H9 (cell line): ENCODE measurements around the gene GRB2. TPM values are rescaled to one million over a fixed set of nuclear protein-coding genes. Genes with fewer than 3 reads are reported as not detected.

Experiments used
- DNase-seq: peaks from one replicate; pipeline ENCODE4 v3.0.0-alpha.2; 2017
- H2AFZ ChIP-seq: one replicate; pipeline ENCODE4 v1.6.1; 2013; ENCODE audit warnings: mild to moderate bottlenecking, low read length, control low read depth, moderate library complexity
- H2AK5ac ChIP-seq: 2 replicates; pipeline ENCODE4 v1.6.1; 2013; ENCODE audit warnings: low read length, control low read depth, mixed read lengths; ENCODE audit not compliant: insufficient read length
- H2BK120ac ChIP-seq: one replicate; pipeline ENCODE4 v1.6.1; 2013; ENCODE audit warnings: low read depth, mild to moderate bottlenecking, low read length, control low read depth, inconsistent platforms; ENCODE audit not compliant: poor library complexity, severe bottlenecking
- H2BK12ac ChIP-seq: 2 replicates; pipeline ENCODE4 v1.6.1; 2013; ENCODE audit warnings: low read length, control low read depth, mixed read lengths, low read depth; ENCODE audit not compliant: insufficient read length
- H2BK15ac ChIP-seq: 2 replicates; pipeline ENCODE4 v1.6.1; 2013; ENCODE audit warnings: low read depth, low read length, control low read depth
- H2BK20ac ChIP-seq: one replicate; pipeline ENCODE4 v1.6.1; 2013; ENCODE audit warnings: low read depth, mild to moderate bottlenecking, low read length, control low read depth, inconsistent platforms; ENCODE audit not compliant: poor library complexity, severe bottlenecking
- H2BK5ac ChIP-seq: 2 replicates; pipeline ENCODE4 v1.6.1; 2013; ENCODE audit warnings: low read length, control low read depth, mixed read lengths; ENCODE audit not compliant: insufficient read length
- H3K14ac ChIP-seq: 2 replicates; pipeline ENCODE4 v1.6.1; 2013; ENCODE audit warnings: low read length, control low read depth; ENCODE audit not compliant: insufficient read depth
- H3K18ac ChIP-seq: 2 replicates; pipeline ENCODE4 v1.6.1; 2013; ENCODE audit warnings: low read depth, mild to moderate bottlenecking, mixed read lengths, low read length, control low read depth; ENCODE audit not compliant: insufficient read length
- H3K23ac ChIP-seq: 2 replicates; pipeline ENCODE4 v1.6.1; 2013; ENCODE audit warnings: low read length, control low read depth, mixed read lengths, low read depth; ENCODE audit not compliant: insufficient read length
- H3K23me2 ChIP-seq: 2 replicates; pipeline ENCODE4 v1.6.1; 2013; ENCODE audit warnings: low read depth, mild to moderate bottlenecking, mixed read lengths, low read length, control low read depth; ENCODE audit not compliant: insufficient read length, poor library complexity, severe bottlenecking
- H3K27ac ChIP-seq: 2 replicates; pipeline ENCODE4 v1.5.1; 2013; ENCODE audit warnings: low read length, control low read depth, mixed read lengths, low read depth; ENCODE audit not compliant: insufficient read length
- H3K27me3 ChIP-seq: 2 replicates; pipeline ENCODE4 v1.6.1; 2013; ENCODE audit warnings: low read length, control low read depth, inconsistent platforms; ENCODE audit not compliant: insufficient read depth
- H3K4ac ChIP-seq: 2 replicates; pipeline ENCODE4 v1.6.1; 2013; ENCODE audit warnings: low read depth, mild to moderate bottlenecking, control low read depth, inconsistent platforms, low read length, moderate library complexity
- H3K4me1 ChIP-seq: 2 replicates; pipeline ENCODE4 v1.6.1; 2013; ENCODE audit warnings: low read length, control low read depth, inconsistent platforms; ENCODE audit not compliant: insufficient read depth
- H3K4me2 ChIP-seq: 2 replicates; pipeline ENCODE4 v1.6.1; 2013; ENCODE audit warnings: low read length, control low read depth, mixed read lengths; ENCODE audit not compliant: insufficient read length, insufficient read depth
- H3K56ac ChIP-seq: 2 replicates; pipeline ENCODE4 v1.6.1; 2013; ENCODE audit warnings: low read depth, mild to moderate bottlenecking, mixed read lengths, low read length, control low read depth; ENCODE audit not compliant: insufficient read length
- H3K79me1 ChIP-seq: 2 replicates; pipeline ENCODE4 v1.6.1; 2013; ENCODE audit warnings: low read depth, mild to moderate bottlenecking, moderate library complexity, low read length, control low read depth, inconsistent platforms; ENCODE audit not compliant: insufficient read depth, poor library complexity, severe bottlenecking
- H3K79me2 ChIP-seq: 2 replicates; pipeline ENCODE4 v1.6.1; 2013; ENCODE audit warnings: low read length, control low read depth, inconsistent platforms; ENCODE audit not compliant: insufficient read depth
- H3K9ac ChIP-seq: 2 replicates; pipeline ENCODE4 v1.6.1; 2013; ENCODE audit warnings: low read length, control low read depth, mixed read lengths; ENCODE audit not compliant: insufficient read length; ENCODE audit errors: extremely low read depth
- H3K9me3 ChIP-seq: one replicate; pipeline ENCODE4 v1.6.1; 2013; ENCODE audit warnings: low read depth, low read length, inconsistent platforms; ENCODE audit not compliant: control insufficient read depth
- H3T11ph ChIP-seq: one replicate; pipeline ENCODE4 v1.6.1; 2013; ENCODE audit warnings: mild to moderate bottlenecking, low read length, control low read depth, inconsistent platforms
- H4K20me1 ChIP-seq: one replicate; pipeline ENCODE4 v1.6.1; 2013; ENCODE audit not compliant: control insufficient read depth, insufficient read length, insufficient read depth
- H4K5ac ChIP-seq: 2 replicates; pipeline ENCODE4 v1.6.1; 2013; ENCODE audit warnings: low read depth, mild to moderate bottlenecking, mixed read lengths, low read length, control low read depth; ENCODE audit not compliant: insufficient read length
- H4K8ac ChIP-seq: replicated peaks from 2 replicates; pipeline ENCODE4 v1.6.1; 2013; ENCODE audit warnings: low read length, control low read depth, mixed read lengths, low read depth; ENCODE audit not compliant: insufficient read length
- H4K91ac ChIP-seq: 2 replicates; pipeline ENCODE4 v1.6.1; 2013; ENCODE audit warnings: low read depth, mild to moderate bottlenecking, moderate library complexity, mixed read lengths, low read length, control low read depth; ENCODE audit not compliant: insufficient read length
- H3K27ac Mint-ChIP-seq, 3 experiments: 2 replicates in 2 of 3; 3 replicates in 1 of 3; pipeline ENCODE4 v1.8.0; 2020 to 2021; ENCODE audit warnings: mixed read lengths in 3 of 3, mild to moderate bottlenecking in 1 of 3, moderate library complexity in 1 of 3
- H3K27me3 Mint-ChIP-seq: 2 replicates; pipeline ENCODE4 v1.8.0; 2021; ENCODE audit warnings: low read depth, mild to moderate bottlenecking, moderate library complexity, mixed read lengths
- H3K36me3 Mint-ChIP-seq, 3 experiments: 2 replicates in 2 of 3; 3 replicates in 1 of 3; pipeline ENCODE4 v1.8.0; 2020 to 2021; ENCODE audit warnings: low read depth in 3 of 3, mixed read lengths in 3 of 3; ENCODE audit not compliant: insufficient read depth in 1 of 3
- H3K4me1 Mint-ChIP-seq, 2 experiments: 2 replicates each; pipeline ENCODE4 v1.8.0; 2020; ENCODE audit warnings: mixed read lengths in 2 of 2
- H3K4me3 Mint-ChIP-seq, 2 experiments: 2 replicates in 1 of 2; 3 replicates in 1 of 2; pipeline ENCODE4 v1.8.0; 2020 to 2021; ENCODE audit warnings: mild to moderate bottlenecking in 2 of 2, mixed read lengths in 2 of 2, moderate library complexity in 1 of 2
- H3K9me3 Mint-ChIP-seq, 2 experiments: 2 replicates in 1 of 2; 3 replicates in 1 of 2; pipeline ENCODE4 v1.8.0; 2020; ENCODE audit warnings: mild to moderate bottlenecking in 2 of 2, mixed read lengths in 2 of 2, moderate library complexity in 1 of 2
- WGBS: extraction: QIAGEN DNeasy Blood & Tissue Kit; methylation state at CpG from one replicate; pipeline ENCODE4 v1.1.7; 2013; ENCODE audit warnings: missing lambda C conversion rate, low lambda C conversion rate, mixed read lengths; ENCODE audit not compliant: insufficient read length; ENCODE audit errors: extremely low coverage; 5-methylcytosine and 5-hydroxymethylcytosine counted together
- total RNA-seq: library from RNA; stranded (reverse); gene quantifications from 2 replicates; pipeline ENCODE4 v1.2.1, GENCODE V29; 2021
- TF ChIP-seq, protein P1 (sequence below): fragments of 200-600 bp; sonication (generic); conservative IDR thresholded peaks from 3 replicates; pipeline ENCODE4 v1.8.0; 2021; ENCODE audit warnings: antibody characterized with exemption, mild to moderate bottlenecking

The GRB2 gene
- total RNA-seq, 1 experiment from 2014 or later: 91.7 TPM

DNA sequence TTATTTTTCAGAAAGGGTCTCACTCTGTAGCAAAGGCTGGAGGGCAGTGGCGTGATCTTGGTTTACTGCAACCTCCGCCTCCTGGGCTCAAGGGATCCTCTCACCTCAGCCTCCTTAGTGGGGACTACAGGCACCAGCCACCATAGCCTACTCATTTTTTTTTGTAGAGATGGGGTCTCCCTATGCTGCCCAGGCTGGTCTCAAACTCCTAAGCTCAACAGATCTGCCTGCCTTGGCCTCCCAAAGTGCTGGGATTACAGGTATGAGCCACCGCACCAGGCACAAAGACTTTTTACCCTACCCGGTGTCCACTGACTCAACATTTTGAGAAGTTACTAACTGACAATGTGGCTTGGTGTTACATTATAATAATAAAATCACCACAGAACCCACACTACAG is 7.2 kb downstream of the GRB2 start:
- peaks cover 0 to 10% (median 4%) of the 10 kb centered on the region in 3 experiments; a peak in 3 of 7 replicates for H3K36me3 Mint-ChIP-seq
- no peak overlapping the region for H3K4me3 Mint-ChIP-seq
- H2BK15ac ChIP-seq: no peak overlapping the region
- no peaks in the 10 kb centered on the region for H4K20me1 ChIP-seq
- H3K4me2 ChIP-seq: no peak overlapping the region
- no peak overlapping the region for H4K5ac ChIP-seq
- H4K91ac ChIP-seq: no peak overlapping the region
- H2AK5ac ChIP-seq: no peak overlapping the region
- no peak overlapping the region for H2BK12ac ChIP-seq
- DNase-seq: no peak
- no peak overlapping the region for H3K27ac Mint-ChIP-seq
- H3K23me2 ChIP-seq: peaks cover 14% of the 10 kb centered on the region
- no peaks in the 10 kb centered on the region for H3K27me3 ChIP-seq
- H2BK20ac ChIP-seq: no peak overlapping the region
- H3K56ac ChIP-seq: no peak overlapping the region
- H3K79me2 ChIP-seq: peaks cover 40% of the 10 kb centered on the region; the same call in 1 of the 2 replicates
- no peaks in the 10 kb centered on the region for H3K27me3 Mint-ChIP-seq
- no peak overlapping the region for H2BK5ac ChIP-seq
- no peak overlapping the region for H3T11ph ChIP-seq
- no peak overlapping the region for H3K23ac ChIP-seq
- no peaks in the 10 kb centered on the region; a peak in 1 of 5 replicates for H3K9me3 Mint-ChIP-seq
- TF ChIP-seq, protein P1, sequence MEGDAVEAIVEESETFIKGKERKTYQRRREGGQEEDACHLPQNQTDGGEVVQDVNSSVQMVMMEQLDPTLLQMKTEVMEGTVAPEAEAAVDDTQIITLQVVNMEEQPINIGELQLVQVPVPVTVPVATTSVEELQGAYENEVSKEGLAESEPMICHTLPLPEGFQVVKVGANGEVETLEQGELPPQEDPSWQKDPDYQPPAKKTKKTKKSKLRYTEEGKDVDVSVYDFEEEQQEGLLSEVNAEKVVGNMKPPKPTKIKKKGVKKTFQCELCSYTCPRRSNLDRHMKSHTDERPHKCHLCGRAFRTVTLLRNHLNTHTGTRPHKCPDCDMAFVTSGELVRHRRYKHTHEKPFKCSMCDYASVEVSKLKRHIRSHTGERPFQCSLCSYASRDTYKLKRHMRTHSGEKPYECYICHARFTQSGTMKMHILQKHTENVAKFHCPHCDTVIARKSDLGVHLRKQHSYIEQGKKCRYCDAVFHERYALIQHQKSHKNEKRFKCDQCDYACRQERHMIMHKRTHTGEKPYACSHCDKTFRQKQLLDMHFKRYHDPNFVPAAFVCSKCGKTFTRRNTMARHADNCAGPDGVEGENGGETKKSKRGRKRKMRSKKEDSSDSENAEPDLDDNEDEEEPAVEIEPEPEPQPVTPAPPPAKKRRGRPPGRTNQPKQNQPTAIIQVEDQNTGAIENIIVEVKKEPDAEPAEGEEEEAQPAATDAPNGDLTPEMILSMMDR: no peak
- no peak overlapping the region for H3K4ac ChIP-seq
- H3K14ac ChIP-seq: no peak overlapping the region
- no peak overlapping the region for H2BK120ac ChIP-seq
- H3K9me3 ChIP-seq: no peaks in the 10 kb centered on the region
- no peak overlapping the region for H3K27ac ChIP-seq
- no peak overlapping the region for H2AFZ ChIP-seq
- H3K9ac ChIP-seq: no peak overlapping the region
- H4K8ac ChIP-seq: no peak overlapping the region
- no peak overlapping the region for H3K18ac ChIP-seq
- peaks cover 2% of the 10 kb centered on the region for H3K79me1 ChIP-seq
- peaks cover 17 to 22% of the 10 kb centered on the region in 2 experiments for H3K4me1 Mint-ChIP-seq
- no CpG with 5 or more reads among the region's 4 CpGs for WGBS
- H3K4me1 ChIP-seq: no peaks in the 10 kb centered on the region
